Measurements from ENCODE around the gene TAF5L.
"Not testable (repeated sequence)": the region's sequence is repeated elsewhere in the genome, so short reads cannot be mapped to it uniquely, and the experiment has no call there.

Gene TAF5L

DNA sequence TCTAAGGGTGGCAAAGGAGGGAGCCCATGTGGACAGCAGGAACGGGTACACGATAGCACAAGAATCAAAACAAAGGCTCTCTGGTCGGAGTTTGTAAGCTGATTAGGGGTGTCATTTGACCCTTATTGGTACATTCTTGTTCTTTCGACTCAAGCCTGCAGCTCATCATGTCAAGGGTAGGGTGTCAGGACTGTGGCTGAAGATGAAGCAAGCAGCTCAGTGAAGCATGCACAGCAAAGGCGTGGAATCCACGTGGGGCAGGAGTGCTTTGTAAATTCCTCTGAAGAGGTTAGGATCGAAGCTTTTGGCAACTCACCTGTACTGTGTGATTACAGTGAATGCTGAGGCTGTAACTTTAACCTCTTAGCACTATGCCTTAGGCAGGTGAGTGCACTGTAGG, 62.7 kb downstream of the TAF5L start:
- no peak for DNase-seq

- DNase-seq, result no peak
Observed at GRCh38 chr1:229562686-229563085, 63.2 kb downstream of the TAF5L start.

DNA sequence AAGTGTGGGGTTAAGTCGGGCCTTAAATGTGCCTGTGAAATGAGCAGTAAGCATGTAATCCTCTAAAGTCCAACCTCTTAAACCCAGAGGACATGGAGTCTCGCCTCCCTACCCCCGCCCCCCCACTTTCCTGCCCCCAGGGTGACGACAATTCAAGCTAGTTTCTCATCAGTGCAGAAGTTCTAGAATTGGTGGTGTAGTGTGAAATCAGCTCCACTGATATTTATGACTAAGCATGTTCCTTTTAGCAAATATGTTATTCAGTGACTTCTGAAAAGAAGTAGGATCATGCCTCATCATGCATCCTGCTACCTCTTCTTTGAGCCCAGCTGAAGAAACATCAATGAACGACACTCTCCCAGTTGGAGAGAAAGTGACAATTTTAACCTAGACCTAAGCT, 64.8 kb downstream of the TAF5L start:
- DNase-seq, result no peak

- not testable (repeated sequence) for DNase-seq
Observed at GRCh38 chr1:229560124-229560523, 65.8 kb downstream of the TAF5L start.

DNA sequence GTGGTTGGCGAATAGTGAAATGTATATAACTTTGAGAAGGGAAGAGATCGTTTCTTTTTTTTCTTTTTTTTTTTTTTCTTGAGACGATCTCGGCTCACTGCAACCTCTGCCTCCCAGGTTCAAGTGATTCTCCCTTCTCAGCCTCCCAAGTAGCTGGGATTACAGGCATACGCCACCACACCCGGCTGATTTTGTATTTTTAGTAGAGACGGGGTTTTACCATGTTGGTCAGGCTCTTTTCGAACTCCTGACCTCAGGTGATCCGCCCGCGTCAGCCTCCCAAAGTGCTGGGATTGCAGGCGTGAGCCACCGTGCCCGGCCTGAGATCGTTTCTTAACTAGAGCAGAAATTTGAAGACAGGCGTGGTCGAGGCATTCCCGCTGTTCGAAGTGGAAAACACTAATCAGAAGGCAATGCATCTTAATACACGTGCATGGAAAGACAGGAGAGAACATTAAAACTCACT, 66.6 kb downstream of the TAF5L start:
- not testable (repeated sequence) for DNase-seq

DNA sequence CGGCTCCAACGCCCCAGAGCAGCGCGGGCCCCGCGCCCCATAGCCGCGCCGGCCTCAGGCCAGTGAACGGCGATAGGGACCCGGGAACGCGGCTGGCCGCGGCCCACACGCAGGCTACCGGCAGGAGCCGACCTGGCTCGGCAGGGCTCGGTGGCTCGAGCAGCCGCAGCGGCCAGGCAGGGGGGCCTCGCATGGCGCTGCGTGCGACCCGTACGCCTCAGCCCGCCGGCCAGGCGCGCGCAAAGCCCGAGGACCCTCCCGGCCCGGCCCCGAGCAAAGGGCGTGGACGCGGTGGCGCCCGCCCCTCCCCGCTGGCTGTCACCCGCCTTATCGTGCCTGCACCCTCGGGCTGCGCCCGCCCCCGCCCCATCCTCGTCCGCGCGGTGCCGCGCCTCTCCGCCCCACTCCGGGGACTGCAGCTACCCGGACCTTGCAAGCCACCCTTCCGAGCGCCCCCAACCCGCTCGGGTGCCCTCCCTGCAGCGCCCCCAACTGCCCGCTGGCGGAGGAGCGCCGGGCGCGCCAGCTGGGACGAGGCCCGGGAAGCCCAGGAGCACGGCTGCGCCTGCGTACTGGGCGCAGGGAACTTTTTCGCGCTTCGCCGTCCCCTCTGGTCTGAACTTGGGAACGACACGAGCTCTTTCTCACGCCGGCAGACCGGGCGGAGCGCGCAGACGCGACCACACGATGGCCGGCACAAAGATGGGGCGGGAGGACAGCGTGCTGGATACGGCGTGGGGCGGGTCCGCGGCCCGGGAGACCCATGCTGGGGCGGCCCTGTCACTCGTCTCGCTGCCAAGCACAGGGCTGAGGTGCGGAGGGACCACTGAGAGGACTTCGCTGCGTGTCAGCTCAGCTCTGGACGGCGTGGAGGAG, 67.2 kb downstream of the TAF5L start, which contains the start of gene ABCB10:
TSS of gene ABCB10 (minus strand) at position 248 of the 876 bp plus-strand sequence. CDS start at position 193, 55 bp downstream.
- peak; percentile 82 to 87 for DNase-seq

- peak; percentile 17 to 38 for DNase-seq
Observed at GRCh38 chr1:229557913-229558414, 68.0 kb downstream of the TAF5L start.

DNA sequence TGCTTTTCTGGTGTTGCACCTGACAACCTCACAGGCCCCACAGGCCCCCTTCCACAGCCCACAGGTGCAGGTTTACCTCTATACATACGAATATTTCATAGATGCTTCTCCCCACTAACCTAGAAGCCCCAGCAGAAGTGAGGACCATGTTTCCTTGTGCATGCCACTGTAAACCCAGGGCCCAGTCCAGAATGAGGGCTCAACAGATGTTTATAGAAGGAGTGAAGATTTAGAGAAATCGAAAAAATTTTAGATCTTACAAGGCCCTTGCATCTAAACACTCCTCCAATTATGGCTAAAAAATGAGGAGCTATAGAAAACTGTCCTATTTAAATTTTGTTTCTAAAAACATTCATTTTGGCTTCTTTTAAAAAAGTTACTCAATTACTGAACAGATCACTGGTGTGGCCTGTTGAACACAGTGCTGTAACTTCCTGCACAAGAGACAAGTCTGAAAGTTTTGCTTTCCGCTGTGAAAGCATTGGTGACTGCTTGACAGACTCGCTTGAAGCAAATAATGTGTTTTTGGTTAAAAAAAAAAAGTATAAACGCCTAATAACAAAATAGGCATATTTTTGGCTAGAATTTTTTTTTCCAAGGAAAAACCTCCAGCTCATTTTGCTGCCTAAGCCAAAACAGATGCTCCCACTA, 68.6 kb downstream of the TAF5L start:
- no peak for DNase-seq

DNA sequence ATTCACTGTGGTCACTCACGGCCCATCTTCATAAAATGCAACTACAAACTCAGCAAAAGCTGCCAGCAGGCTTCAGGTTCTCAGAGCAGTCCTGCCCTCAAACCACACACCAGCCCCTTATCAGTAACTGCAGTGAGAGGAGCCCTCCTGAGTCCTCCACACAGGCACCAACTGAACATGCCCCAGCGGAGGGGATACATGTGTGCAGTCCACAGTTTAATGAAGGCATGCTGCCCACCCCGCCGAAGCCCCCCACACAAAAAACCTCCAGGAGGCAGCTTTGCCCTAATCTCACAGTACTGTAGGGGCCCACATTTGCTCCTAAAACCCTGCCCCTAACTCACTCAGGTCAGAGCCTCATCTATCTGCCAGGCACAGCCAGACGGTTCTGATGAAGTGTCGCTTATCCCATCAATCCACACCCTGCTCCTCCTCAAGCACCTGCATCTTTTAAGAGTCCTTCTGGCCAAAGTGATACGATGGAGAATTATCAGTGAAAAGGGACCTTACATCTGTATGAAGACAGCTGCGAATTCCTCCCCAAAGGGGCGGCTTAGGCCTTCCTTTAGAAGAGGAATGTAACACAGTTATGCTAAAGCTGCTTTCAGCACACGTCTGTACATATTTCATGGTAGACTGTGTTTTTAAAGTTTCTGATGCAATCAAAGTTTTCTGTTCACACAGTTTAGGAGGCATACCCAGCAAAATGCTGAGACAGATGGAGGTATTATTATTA, 70.9 kb downstream of the TAF5L start:
- no peak for DNase-seq

DNA sequence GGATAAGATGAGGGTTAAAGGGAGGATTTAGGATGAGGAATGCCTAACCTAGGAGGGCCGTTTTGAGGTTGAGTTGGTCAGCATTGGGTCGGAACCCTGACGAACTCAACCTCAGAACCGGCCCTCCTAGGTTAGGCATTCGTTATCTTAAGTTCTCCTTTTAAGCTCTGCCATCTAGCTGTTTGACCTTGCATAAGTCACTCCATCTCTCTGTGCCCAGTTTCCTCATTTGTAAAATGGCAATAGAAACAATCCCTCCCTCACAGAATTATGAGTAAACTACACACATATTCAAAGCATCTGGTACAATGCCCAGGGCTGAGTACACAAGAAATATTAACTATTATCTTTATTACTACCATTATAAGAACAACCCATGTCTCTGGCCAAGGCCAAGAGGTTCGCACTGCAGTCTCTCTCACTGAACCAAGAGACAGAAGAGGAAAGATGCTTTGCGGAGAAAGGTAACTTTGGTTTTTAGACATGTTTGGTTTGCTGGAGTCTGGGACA, 72.2 kb downstream of the TAF5L start:
- no peak for DNase-seq

GRCh38 chr1:229552732-229553131, 73.2 kb downstream of the TAF5L start:
- no peak for DNase-seq

DNA sequence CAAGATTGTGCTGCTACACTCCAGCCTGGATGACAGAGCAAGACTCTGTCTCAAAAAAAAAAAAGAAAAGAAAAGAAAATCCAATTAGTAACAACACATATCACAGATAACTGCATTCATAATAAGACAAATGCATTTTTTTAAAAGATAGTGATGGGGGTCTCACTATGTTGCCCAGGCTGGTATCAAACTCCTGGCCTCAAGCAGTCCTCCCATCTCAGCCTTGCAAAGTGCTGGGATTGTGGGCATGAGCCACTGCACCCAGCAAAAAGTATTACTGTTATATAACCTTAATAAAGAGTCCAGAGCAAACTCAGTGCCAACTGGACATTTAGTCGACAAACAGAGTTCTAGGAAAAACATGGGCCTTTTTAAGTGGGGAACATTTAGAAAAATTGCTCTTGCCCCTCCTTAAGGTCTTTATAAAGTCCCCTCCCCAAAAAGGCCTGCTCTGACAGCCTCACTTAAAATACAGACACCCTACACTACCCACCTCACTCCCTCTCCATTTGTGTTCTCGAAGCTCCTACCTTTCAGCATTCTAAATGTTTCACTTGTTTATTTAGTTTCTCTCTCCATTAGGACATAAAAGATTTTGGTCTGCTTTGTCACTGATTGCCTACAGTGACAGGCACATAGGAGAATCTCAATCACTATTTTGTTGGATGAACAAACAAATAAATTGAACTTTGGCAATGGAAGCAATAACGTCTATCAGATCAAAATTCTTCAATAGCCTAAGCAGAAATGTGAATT, 74.9 kb downstream of the TAF5L start:
- no peak for DNase-seq

DNA sequence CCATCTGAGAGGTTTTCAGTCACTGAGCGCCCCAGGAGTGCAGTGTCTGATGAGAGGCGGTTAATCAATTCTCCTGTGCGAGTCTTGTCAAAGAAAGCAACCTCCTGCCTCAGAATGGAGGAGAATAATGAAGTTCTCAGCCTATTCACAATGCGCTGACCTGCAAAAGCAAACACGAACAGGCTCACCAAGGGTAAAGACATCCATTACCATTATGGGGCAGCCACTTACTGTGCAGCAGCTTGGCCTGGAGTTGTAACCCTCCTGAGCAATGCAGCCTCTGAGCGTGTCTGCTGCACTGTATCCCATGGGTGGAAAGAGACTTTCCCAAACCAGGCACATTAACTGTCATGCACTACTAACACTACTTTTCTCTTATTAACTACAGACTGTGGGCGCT, 78.4 kb downstream of the TAF5L start:
- no peak for DNase-seq

DNA sequence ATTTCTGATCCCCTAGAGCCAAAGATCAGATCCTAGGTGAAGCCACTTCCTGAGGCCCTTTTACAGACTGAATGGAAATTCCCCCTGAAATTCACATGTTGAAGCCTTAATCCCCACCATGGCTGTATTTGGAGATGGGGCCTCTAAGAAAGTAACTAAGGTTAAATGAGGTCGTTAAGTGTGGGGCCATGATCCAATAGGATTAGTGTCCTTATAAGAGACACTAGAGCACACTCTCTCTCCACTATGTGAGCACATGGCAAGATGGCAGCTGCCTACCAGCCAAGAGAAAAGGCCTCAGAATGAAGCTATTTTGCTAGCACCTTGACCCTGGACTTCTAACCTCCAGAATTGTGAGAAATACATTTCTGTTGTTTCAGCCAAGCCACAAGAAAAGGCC, 81.3 kb downstream of the TAF5L start:
- no peak for DNase-seq

Data from stimulated activated CD4-positive, alpha-beta T cell treated with anti-CD3 and anti-CD28 coated beads, Interleukin-4, amount 100 ng/mL, for 4 hours (primary cell).